GM21576 (cell line): ENCODE measurements around the gene VSIR.

Experiments
- ATAC-seq: cut with Tn5 transposase; IDR thresholded peaks from one replicate; pipeline ENCODE4 v1.9.1; 2021; ENCODE audit warnings: mild to moderate bottlenecking, moderate library complexity; ENCODE audit not compliant: unreplicated experiment

The VSIR gene

DNA sequence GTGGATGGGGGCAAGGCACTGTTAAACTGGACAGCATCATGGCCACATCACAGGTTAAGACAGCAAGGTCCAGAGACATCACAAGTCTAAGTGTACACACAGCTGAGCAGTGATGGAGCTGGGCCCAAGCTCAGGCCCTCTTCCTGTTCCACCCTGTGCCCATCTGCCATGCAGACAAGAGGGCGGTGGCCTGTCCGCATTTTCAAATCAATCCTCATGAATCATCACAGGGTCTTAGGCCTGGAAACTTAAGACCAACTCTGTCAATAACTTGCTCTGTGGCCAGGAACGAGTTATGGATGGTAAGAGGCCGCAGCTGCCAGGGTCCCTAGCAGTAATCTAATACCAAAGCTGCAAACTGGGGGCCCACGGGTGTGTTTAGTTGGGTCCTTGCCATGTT lies 56.9 kb downstream of the VSIR start:
- ATAC-seq, result no peak

GRCh38 chr10:71715860-71716259 lies 57.5 kb downstream of the VSIR start:
- no peak for ATAC-seq

DNA sequence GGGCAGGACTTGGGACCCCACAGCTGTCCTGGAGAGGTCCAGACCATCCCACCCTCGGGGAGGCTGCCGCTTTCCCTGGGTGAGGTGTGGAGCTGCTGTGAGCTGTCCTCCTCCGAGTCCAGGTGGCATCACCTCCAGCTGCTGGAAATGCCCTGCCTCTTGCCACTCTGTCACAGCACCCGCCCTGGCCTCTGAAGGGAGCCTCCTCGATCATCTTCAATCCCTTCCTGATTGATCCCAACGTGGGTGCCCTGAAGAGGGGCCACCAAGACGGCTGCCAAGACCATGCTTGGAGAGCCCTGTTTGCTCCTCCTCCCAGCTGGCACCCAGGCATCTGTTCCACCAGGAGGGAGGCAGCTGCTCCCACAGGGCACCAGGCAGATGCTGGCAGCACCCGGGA lies 58.3 kb downstream of the VSIR start:
- ATAC-seq, result no peak

DNA sequence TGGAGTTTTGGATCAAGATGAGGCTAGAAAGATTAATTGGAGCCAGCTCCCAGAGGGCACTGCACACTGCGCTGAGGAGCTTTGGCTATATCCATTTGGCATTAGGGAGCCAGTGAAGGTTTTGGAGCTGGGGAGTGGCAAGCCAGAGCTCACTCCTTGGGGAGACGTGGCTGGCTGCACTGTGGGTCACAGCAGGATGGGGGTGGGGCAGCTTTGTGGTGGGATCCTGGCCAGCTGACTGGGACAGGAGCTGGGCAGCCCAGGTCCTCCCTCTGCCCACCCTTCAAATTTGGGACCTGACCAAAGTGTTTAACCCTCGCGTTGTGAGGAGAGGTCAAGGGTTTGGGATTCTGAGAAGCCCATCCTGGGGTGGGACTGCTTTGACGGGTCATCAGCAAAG lies 58.7 kb downstream of the VSIR start:
- no peak for ATAC-seq

- no peak for ATAC-seq
These were observed 59.3 kb downstream of the VSIR start for GRCh38 chr10:71714031-71714410.

DNA sequence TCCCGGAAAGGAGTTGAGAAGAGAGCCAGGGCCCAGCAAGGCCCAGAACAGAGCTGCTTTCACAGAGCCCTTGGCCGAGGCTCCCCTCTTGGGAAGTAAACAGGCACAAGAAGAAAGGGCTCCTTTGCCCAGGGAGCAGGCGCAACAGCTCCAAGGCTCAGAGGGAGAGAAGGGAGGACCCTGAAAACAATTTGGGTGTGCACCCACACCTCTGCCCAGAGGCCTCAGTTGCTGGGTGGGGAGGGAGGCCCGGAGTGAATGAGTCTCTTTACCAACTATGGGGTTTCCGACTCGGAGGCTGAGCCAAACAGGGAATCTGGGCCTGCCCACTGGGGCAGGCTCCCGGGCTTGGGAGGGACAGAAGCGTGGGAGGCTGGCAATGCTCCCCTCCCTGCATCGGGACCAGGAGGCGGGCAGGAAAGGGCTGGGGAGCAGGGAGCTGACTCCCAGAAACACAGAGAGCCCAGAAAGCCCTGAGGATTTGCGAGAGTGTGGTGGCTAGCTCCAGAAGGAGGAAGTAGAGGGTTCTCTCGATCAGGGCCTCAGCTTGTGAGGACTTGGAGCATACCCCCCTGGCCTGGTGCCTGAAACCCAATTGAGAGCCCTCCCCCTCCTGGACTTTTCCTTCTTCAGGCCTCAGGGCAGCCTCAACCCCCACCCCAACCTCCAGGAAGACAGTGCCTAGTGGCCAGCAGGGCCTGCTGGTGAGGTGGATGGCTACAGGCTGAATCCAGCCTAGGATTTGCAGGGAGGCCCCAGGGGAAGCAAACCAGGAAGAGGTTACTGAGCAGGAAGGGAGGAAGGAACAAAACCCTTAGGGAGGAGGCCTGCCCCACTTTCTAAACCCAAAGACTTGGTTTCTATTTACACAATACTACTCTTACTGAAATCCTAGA lies 59.9 kb downstream of the VSIR start:
- ATAC-seq, result no peak

DNA sequence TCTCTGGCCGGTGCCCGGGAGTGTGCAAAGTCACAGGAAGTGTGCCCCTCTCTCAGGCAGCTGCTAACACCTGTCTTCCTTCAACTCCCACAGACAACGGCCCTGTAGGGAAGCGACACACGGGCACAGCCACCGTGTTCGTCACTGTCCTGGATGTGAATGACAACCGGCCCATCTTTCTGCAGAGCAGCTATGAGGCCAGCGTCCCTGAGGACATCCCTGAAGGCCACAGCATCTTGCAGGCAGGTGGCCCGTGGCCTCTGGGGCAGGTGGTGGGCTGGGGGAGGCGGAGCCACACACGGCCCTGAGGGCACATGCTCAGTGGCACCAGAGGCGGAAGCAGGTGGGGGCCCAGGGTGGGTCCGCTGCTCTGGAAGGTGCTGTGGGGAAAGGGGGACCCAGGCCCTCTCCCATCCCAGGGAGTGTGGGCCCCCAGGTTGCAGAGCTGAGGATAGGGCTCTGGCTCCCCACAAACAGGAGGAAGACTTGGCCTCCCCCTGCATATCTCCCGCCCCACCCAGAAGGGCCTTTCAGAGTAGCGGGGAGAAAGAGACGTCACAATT lies 60.7 kb downstream of the VSIR start:
- no peak for ATAC-seq

DNA sequence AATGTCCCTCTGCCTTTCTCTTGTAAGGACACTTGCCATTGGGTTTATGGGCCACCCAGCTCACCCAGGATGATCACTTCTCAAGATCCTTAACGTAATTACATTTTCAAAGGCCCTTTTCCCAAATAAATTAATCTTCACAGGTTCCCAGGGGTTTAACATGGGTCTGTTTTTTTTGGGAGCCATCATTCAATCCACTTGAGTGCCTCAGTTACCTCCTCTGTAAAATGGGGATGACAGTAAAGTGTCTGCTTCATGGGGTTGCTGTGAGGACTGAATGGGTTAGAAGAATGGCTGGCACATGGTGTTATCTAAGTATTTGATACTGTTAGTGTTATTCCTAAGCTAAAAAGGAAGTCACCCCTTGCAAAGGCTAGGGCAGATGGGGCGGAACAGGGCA lies 61.1 kb downstream of the VSIR start:
- ATAC-seq, result no peak

DNA sequence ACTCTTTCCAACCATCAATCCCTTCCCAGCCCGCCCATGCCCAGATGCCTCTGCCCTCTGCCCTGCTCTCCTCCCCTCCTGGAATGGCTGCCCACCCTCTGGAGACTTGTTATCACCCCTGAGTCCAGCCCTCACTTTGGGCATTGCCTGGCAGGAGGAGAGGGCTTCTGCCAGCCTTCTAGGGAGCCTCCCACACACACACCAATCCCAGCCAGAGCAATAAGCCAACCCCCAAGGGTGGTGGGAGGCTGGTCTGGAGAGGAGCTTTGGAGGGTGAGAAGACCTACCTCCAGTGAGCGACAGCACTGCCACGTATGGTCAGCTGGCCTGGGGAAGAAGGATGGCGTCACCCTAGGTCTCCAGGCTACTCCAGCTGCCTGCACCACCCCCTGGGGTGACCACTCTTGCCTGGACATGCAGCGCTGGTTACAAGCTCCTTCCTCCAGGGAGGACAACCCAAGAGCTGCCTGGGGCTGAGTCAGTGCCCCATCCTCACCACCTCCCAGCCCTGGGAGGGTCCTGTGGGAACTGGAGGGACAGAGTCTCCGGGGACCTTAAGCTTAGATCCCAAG lies 62.2 kb downstream of the VSIR start:
- ATAC-seq, result no peak

DNA sequence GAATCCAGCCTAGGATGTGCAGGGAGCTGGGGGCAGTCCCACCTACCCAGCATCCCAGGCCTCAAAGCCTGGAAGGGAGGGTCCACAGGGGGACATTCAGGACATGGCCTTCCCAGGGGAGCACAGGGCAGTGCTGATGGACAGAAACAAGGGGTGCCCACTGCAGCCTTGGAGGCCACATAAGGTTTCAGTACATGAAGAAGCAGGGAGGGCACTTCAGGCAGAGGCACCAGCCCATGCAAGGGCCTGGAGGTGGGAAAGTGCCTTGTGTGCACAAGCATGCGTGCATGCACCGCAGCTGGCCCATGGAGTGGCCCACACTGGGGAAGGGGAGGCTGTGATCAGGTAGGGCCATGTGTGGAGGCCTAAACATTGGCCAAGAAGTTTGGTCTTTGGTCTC lies 62.8 kb downstream of the VSIR start:
- ATAC-seq, result no peak

- no peak for ATAC-seq
These were observed 64.1 kb downstream of the VSIR start for GRCh38 chr10:71708897-71709882.

GRCh38 chr10:71708301-71708703 lies 65.0 kb downstream of the VSIR start:
- no peak for ATAC-seq

DNA sequence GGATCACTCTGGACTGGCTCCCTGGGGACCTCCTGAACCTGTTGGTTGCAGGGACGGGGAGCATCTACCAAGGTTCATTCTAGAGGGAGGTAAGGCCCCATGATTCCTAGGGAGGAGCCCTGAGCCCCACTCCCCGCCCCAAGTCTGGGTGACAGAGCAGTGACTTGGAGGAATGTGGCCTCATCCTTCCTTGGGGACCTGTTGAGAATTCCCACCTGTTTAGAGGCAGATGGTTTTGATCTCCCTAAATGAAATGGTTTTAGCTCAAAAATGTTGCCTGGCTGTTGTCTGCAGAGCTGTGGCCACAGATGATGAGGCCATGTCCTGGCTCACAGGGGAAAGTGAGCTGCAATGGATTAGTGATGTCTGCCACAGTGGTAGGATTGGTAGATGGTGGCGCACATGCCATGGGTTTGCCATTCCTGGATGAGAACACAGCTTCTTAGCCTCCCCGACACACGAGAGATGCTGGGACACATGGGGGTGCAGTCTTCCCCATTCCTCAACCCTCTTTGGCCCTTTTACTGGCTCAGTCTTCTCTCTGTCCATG lies 66.0 kb downstream of the VSIR start:
- ATAC-seq, result no peak

- no peak for ATAC-seq
These were observed 66.9 kb downstream of the VSIR start for GRCh38 chr10:71706216-71707121.

GRCh38 chr10:71705582-71705981 lies 67.7 kb downstream of the VSIR start:
- no peak for ATAC-seq

DNA sequence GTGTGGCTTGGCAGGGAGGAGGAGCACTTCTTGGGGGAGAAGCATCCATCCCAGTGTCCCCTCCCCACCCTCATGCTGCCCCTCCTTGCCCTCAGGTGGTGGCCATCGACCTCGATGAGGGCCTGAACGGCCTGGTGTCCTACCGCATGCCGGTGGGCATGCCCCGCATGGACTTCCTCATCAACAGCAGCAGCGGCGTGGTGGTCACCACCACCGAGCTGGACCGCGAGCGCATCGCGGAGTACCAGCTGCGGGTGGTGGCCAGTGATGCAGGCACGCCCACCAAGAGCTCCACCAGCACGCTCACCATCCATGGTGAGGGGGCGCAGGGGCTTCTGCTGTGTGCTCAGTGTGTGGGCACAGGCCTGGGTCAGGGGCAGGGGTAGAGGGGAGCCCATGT lies 68.5 kb downstream of the VSIR start:
- no peak for ATAC-seq

DNA sequence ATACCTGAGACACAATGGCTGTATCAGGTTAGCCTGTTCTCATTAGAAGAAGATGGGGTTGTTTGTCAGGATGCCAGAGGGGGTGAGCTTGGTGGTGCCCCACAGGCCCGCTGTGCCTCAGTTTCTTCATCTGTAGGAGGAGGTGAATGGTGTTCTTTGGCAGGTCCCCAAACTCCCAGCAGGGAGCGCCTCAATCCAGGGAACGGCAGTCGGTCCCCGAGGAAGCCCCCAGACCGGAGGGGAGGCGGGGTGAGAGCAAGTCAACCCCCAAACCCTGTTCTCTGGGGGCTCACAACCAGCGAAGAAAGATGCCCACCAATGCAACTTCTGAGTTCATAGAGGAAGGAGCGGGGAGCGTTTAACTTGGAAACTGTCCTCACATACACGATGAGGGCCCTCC lies 69.7 kb downstream of the VSIR start:
- no peak for ATAC-seq

DNA sequence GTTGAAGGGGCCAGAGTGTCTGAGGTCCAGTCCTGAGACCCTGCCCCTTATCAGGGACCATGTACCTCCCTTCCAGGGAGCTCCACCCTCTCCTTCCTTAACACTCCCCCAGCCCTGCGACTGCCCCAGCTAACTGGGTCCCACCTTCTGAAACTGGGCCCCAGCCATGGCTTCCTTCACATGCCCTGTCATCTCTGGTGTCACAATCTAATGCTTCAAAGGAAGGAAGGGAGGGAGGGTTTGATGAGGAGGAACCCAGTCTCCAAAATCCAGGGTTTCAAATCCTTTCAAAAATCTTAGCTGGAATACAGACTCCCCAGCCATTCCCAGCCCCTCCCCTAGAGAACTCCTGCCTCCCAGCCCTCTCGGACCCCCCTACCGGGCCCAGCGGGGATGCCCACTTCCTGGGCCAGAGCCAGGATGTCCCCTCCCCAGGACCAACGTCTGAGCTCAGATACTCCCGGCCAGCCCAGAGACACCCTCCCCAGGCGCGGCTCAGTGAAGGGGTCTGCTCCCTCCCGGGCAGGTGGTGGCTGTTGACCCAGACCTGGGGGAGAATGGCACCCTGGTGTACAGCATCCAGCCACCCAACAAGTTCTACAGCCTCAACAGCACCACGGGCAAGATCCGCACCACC lies 71.7 kb downstream of the VSIR start:
- ATAC-seq, result no peak

DNA sequence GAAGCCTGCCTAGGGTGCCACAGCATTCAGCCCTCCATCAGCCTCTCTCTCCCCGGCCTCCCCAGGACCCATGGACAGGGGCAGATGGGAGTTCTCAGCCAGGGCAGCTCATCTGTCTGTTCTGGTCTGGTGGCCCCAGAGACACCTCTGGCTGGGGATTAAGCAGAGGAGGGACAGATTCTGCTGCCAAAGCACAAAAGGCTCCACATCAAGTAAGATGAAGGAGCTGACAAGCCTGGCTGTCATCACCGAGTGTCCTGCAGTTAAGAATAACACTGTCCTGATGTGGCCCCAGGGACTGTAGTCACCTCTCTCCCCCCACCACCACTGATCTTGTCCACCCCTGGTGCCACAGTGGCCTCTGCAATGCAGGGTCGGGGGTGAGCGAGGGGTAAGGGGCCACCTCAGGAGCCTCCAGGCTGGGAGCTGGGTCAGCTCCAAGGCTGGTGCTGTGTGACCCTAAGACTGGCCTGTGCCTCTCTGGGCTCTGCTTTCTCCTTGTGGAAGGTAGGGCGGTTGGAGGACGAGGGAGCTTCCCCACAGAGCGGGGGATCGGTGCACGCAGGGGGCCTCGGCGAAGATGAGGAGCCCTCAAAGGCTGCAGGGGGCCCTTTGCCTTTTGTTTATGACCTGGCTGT lies 72.5 kb downstream of the VSIR start:
- no peak for ATAC-seq
